HG02623 (cell line): Measurements from ENCODE around the gene TRDMT1.

Experiments used
- ATAC-seq: cut with Tn5 transposase; IDR thresholded peaks from one replicate; pipeline ENCODE4 v1.9.1; 2021; ENCODE audit warnings: moderate library complexity; ENCODE audit not compliant: unreplicated experiment

TRDMT1 gene

GRCh38 chr10:17176091-17176490 is 25.4 kb downstream of the TRDMT1 start:
- ATAC-seq, result no peak

GRCh38 chr10:17175551-17175950 is 25.9 kb downstream of the TRDMT1 start:
- ATAC-seq, result no peak

- ATAC-seq, result no peak
These were observed 26.8 kb downstream of the TRDMT1 start for GRCh38 chr10:17174626-17175025.

GRCh38 chr10:17171141-17171641 is 30.3 kb downstream of the TRDMT1 start:
- no peak for ATAC-seq

- no peak for ATAC-seq
These were observed 31.7 kb downstream of the TRDMT1 start for GRCh38 chr10:17169803-17170202.

GRCh38 chr10:17166699-17167098 is 34.8 kb downstream of the TRDMT1 start:
- ATAC-seq, result no peak

GRCh38 chr10:17162828-17163227 is 38.6 kb downstream of the TRDMT1 start:
- no peak for ATAC-seq

- ATAC-seq, result no peak
These were observed 39.7 kb downstream of the TRDMT1 start for GRCh38 chr10:17161775-17162174.

- no peak for ATAC-seq
These were observed 44.4 kb downstream of the TRDMT1 start for GRCh38 chr10:17157024-17157423.

- no peak for ATAC-seq
These were observed 45.6 kb downstream of the TRDMT1 start for GRCh38 chr10:17155826-17156225.

GRCh38 chr10:17154116-17154515 is 47.4 kb downstream of the TRDMT1 start:
- ATAC-seq, result no peak

GRCh38 chr10:17153321-17153720 is 48.2 kb downstream of the TRDMT1 start:
- ATAC-seq, result no peak

GRCh38 chr10:17151716-17152115 is 49.8 kb downstream of the TRDMT1 start:
- ATAC-seq, result no peak

- no peak for ATAC-seq
These were observed 53.5 kb downstream of the TRDMT1 start for GRCh38 chr10:17147884-17148489.

GRCh38 chr10:17146892-17147291 is 54.6 kb downstream of the TRDMT1 start:
- no peak for ATAC-seq

- ATAC-seq, result no peak
These were observed 56.2 kb downstream of the TRDMT1 start for GRCh38 chr10:17145239-17145638.

GRCh38 chr10:17144757-17145156 is 56.7 kb downstream of the TRDMT1 start:
- no peak for ATAC-seq

GRCh38 chr10:17144032-17144431 is 57.4 kb downstream of the TRDMT1 start:
- ATAC-seq, result no peak

- ATAC-seq, result no peak
These were observed 58.3 kb downstream of the TRDMT1 start for GRCh38 chr10:17143055-17143690.

- ATAC-seq, result no peak
These were observed 59.8 kb downstream of the TRDMT1 start for GRCh38 chr10:17141504-17142229.

GRCh38 chr10:17140386-17140761 is 61.1 kb downstream of the TRDMT1 start:
- ATAC-seq, result no peak

GRCh38 chr10:17138460-17139042 is 62.9 kb downstream of the TRDMT1 start:
- ATAC-seq, result no peak
